Endothelial cell of umbilical vein (primary cell): ENCODE results near the gene FXYD6. TPM values are rescaled to one million over a fixed set of nuclear protein-coding genes. Genes with fewer than 3 reads are reported as not detected.

Source experiments
- BruUV-seq: library from RNA; stranded (reverse); fragments of 400-500 nt; replicated peaks from 2 replicates; lab custom pipeline; 2021; lab: Mats Ljungman, UMichigan
- CTCF ChIA-PET: fragments of 300-600, 350-600 bp; sonication (Branson Sonifier 250); formaldehyde crosslinking; loops from one replicate; lab custom pipeline; 2021; ENCODE audit warnings: antibody characterized with exemption, inconsistent platforms; lab: Charles Lee
- POLR2A ChIA-PET: fragments of 300-600, 350-600 bp; sonication (Branson Sonifier 250); formaldehyde crosslinking; loops from one replicate; lab custom pipeline; 2021; ENCODE audit warnings: antibody characterized with exemption, inconsistent platforms; lab: Charles Lee
- DNase-seq: peaks from one replicate; pipeline ENCODE4 v3.0.0-alpha.2; 2011; ENCODE audit warnings: low read depth, low spot score
- FAIRE-seq: peaks from 2 replicates; lab custom pipeline; 2011; peaks lifted over from hg19 to GRCh38; lab: Jason Lieb, UNC
- H2AFZ ChIP-seq: 2 replicates; pipeline ENCODE4 v1.6.0; 2012; ENCODE audit warnings: low read depth, low read length, control low read depth, inconsistent platforms
- H3K27ac ChIP-seq: 2 replicates; pipeline ENCODE4 v1.5.1; 2011; ENCODE audit warnings: low read depth, mild to moderate bottlenecking, control low read depth, low read length, moderate library complexity; ENCODE audit not compliant: insufficient read depth
- H3K27me3 ChIP-seq, 2 experiments: 2 replicates each; pipeline versions ENCODE4 v1.6.0 to v1.6.1; 2011; ENCODE audit warnings: low read length in 2 of 2, mixed read lengths in 1 of 2; ENCODE audit not compliant: control insufficient read depth in 2 of 2, insufficient read depth in 2 of 2
- H3K36me3 ChIP-seq, 2 experiments: 2 replicates in 1 of 2; 3 replicates in 1 of 2; pipeline ENCODE4 v1.5.1; 2011; ENCODE audit warnings: low read length in 2 of 2, mild to moderate bottlenecking in 1 of 2, moderate library complexity in 1 of 2; ENCODE audit not compliant: control insufficient read depth in 2 of 2, insufficient read depth in 2 of 2; ENCODE audit errors: extremely low read depth in 1 of 2
- H3K4me1 ChIP-seq: 3 replicates; pipeline ENCODE4 v1.5.1; 2011; ENCODE audit warnings: mild to moderate bottlenecking, low read length; ENCODE audit not compliant: control insufficient read depth, insufficient read depth; ENCODE audit errors: extremely low read depth
- H3K4me2 ChIP-seq: 2 replicates; pipeline ENCODE4 v1.6.1; 2011; ENCODE audit warnings: low read length, control low read depth, mixed read lengths; ENCODE audit not compliant: insufficient read depth
- H3K4me3 ChIP-seq, 3 experiments: fragments of 200-600 bp in 1 of 3; sonication (generic), shearing (Covaris generic) in 1 of 3; replicated peaks in 1 of 3; 2 replicates each; pipeline ENCODE4 v1.5.1; 2011 to 2016; ENCODE audit warnings: control low read depth in 3 of 3, low read length in 3 of 3, mild to moderate bottlenecking in 2 of 3, inconsistent platforms in 1 of 3, low read depth in 1 of 3, moderate library complexity in 1 of 3; ENCODE audit not compliant: insufficient read depth in 1 of 3
- H3K79me2 ChIP-seq: 2 replicates; pipeline ENCODE4 v1.6.0; 2012; ENCODE audit warnings: low read length, inconsistent platforms; ENCODE audit not compliant: control insufficient read depth, insufficient read depth
- H3K9ac ChIP-seq: replicated peaks from 2 replicates; pipeline ENCODE3; 2011; ENCODE audit warnings: low read length, control low read depth; ENCODE audit not compliant: insufficient read depth; ENCODE audit errors: extremely low read depth
- H3K9me1 ChIP-seq: replicated peaks from 3 replicates; pipeline ENCODE4 v1.6.0; 2011; ENCODE audit warnings: mild to moderate bottlenecking, low read length; ENCODE audit not compliant: control insufficient read depth, insufficient read depth; ENCODE audit errors: extremely low read depth
- H3K9me3 ChIP-seq: replicated peaks from 2 replicates; pipeline ENCODE4 v1.5.1; 2012; ENCODE audit warnings: low read length, inconsistent platforms; ENCODE audit not compliant: control insufficient read depth, insufficient read depth
- H4K20me1 ChIP-seq: replicated peaks from 2 replicates; pipeline ENCODE3; 2011; ENCODE audit warnings: mild to moderate bottlenecking, low read length; ENCODE audit not compliant: control insufficient read depth, insufficient read depth; ENCODE audit errors: extremely low read depth
- CTCF ChIP-seq, 2 donors: IDR thresholded peaks; 1 replicate in 1 of 2; 2 replicates in 1 of 2; pipeline ENCODE4 v1.5.1; 2011; ENCODE audit warnings: low read length in 2 of 2, mild to moderate bottlenecking in 2 of 2, moderate library complexity in 2 of 2, control low read depth in 1 of 2, inconsistent platforms in 1 of 2, low read depth in 1 of 2; ENCODE audit not compliant: insufficient read depth in 1 of 2; ENCODE audit errors: extremely low read depth in 1 of 2
- EZH2 ChIP-seq: IDR thresholded peaks from 2 replicates; pipeline ENCODE4 v1.6.1; 2012; ENCODE audit warnings: borderline replicate concordance, low read depth, mild to moderate bottlenecking, moderate library complexity, low read length, inconsistent platforms; ENCODE audit not compliant: severe bottlenecking
- FOS ChIP-seq: IDR thresholded peaks from 2 replicates; pipeline ENCODE4 v1.6.1; 2011; ENCODE audit warnings: mild to moderate bottlenecking, low read length, moderate library complexity, borderline replicate concordance; ENCODE audit not compliant: insufficient read depth
- GATA2 ChIP-seq: IDR thresholded peaks from 2 replicates; pipeline ENCODE4 v1.7.0; 2011; ENCODE audit warnings: low read depth, mild to moderate bottlenecking, moderate library complexity, mixed read lengths, low read length; ENCODE audit not compliant: insufficient read length, insufficient read depth
- JUN ChIP-seq: IDR thresholded peaks from 2 replicates; pipeline ENCODE4 v1.6.1; 2011; ENCODE audit warnings: borderline replicate concordance, low read depth; ENCODE audit not compliant: insufficient read length, insufficient read depth
- MAX ChIP-seq: IDR thresholded peaks from 2 replicates; pipeline ENCODE4 v1.6.1; 2011; ENCODE audit not compliant: insufficient read depth, insufficient read length
- MYC ChIP-seq: IDR thresholded peaks from one replicate; pipeline ENCODE4 v1.6.1; 2011; ENCODE audit warnings: mild to moderate bottlenecking, low read depth, low read length
- POLR2A ChIP-seq: IDR thresholded peaks from 2 replicates; pipeline ENCODE4 v1.6.1; 2012; ENCODE audit warnings: low read depth, mild to moderate bottlenecking, control low read depth, low read length
- POLR2AphosphoS5 ChIP-seq: IDR thresholded peaks from 2 replicates; pipeline ENCODE4 v1.6.1; 2012; ENCODE audit warnings: low read depth, mild to moderate bottlenecking, control low read depth, low read length, moderate library complexity; ENCODE audit not compliant: insufficient read depth
- dilution Hi-C: fragments of 300-500 bp; cut with MboI; formaldehyde crosslinking; loops from one replicate; pipeline ENCODE4 v1.15.0; 2019; ENCODE audit warnings: low sequenced_read_pairs; ENCODE audit not compliant: extremely low pct_ligation_motif_present
- intact Hi-C: fragments of 100-400 bp; cut with micrococcal nuclease; formaldehyde crosslinking; loops from one replicate; pipeline ENCODE4 v1.10.0; 2022
- polyA plus RNA-seq, 4 experiments: library from polyadenylated mRNA; depleted of rRNA in 3 of 4; stranded (reverse) in 3 of 4; unstranded in 1 of 4; fragments of >200 nt; gene quantifications; 2 replicates each; pipeline versions ENCODE4 v1.2.1 to v1.2.3, GENCODE V29; 2011 to 2012; ENCODE audit warnings: missing spikeins in 1 of 4
- total RNA-seq: library from RNA; stranded (reverse); gene quantifications from 2 replicates; pipeline ENCODE4 v1.2.3, GENCODE V29; 2021

FXYD6 gene
- total and polyA plus RNA-seq, 2 donors (not counting 3 experiments of a cell fraction or from before 2014, with no cell fraction given), result 1.4 to 8.7 TPM

GRCh38 chr11:117837791-117838190 lies 38.7 kb downstream of the FXYD6 start:
- POLR2A ChIA-PET, result no interaction called here
- dilution Hi-C loops, result no loop called here
- no peak for TF ChIP-seq MYC
- no peak for TF ChIP-seq POLR2AphosphoS5
- TF ChIP-seq FOS, result no peak
- TF ChIP-seq JUN, result no peak
- TF ChIP-seq EZH2, result no peak
- no peak for TF ChIP-seq POLR2A
- no peak for TF ChIP-seq MAX
- no peak for TF ChIP-seq GATA2
- no peak for TF ChIP-seq CTCF (IDR thresholded peaks at IDR 0.05; ENCODE audit: extremely low read depth in 1 of 2, insufficient read depth in 1 of 2, low read depth in 1 of 2, low read length in 2 of 2)

More at GRCh38 chr11:117837791-117838190, 38.7 kb downstream of the FXYD6 start:
- H3K27me3 ChIP-seq, result peaks cover 0 to 10% of the 10 kb centered on the region in 2 experiments
- no peaks in the 10 kb centered on the region for H3K9me3 ChIP-seq
- H3K79me2 ChIP-seq, result no peaks in the 10 kb centered on the region
- intact Hi-C loops, result no loop called here
- no peaks in the 10 kb centered on the region for H3K9me1 ChIP-seq
- CTCF ChIA-PET, result interaction anchor here (0.8 to 1.3 kb wide), 4 partner anchors 14 to 109 kb away, joined by 3 to 4 read pairs (median 3); partner anchors contain the start of gene FXYD2
- BruUV-seq, result no TSS peak
- H3K4me2 ChIP-seq, result no peak overlapping the region
- FAIRE-seq, result no peak
- DNase-seq, result no peak
- H3K4me1 ChIP-seq, result no peaks in the 10 kb centered on the region
- H3K9ac ChIP-seq, result no peak overlapping the region
- H3K36me3 ChIP-seq, result no peaks in the 10 kb centered on the region
- H3K27ac ChIP-seq, result no peak overlapping the region
- no peaks in the 10 kb centered on the region for H4K20me1 ChIP-seq
- H2AFZ ChIP-seq, result no peak overlapping the region
- H3K4me3 ChIP-seq, result no peak overlapping the region
